K562 (cell line): ENCODE results near the gene GTF2IRD2. TPM values are rescaled to one million over a fixed set of nuclear protein-coding genes. Genes with fewer than 3 reads are reported as not detected.
"Not testable (repeated sequence)": the region's sequence is repeated elsewhere in the genome, so short reads cannot be mapped to it uniquely, and the experiment has no call there.

ENCODE experiments used
- ATAC-seq: fragments of 200-7000 bp; cut with Tn5 transposase; 3 replicates; pipeline ENCODE4 v1.9.1; 2020; ENCODE audit warnings: moderate library complexity
- BruUV-seq: library from RNA; stranded (reverse); fragments of 400-500 nt; replicated peaks from 2 replicates; lab custom pipeline; 2021; lab: Mats Ljungman, UMichigan
- CTCF ChIA-PET: fragments of 300-600 bp; formaldehyde crosslinking; extraction: SDS; loops from one replicate; lab custom pipeline; 2021; ENCODE audit warnings: low intra/inter-chr PET ratio; lab: Yijun Ruan, JAX
- POLR2A ChIA-PET: fragments of 300-600, 350-650 bp; sonication (Branson Sonifier 250); formaldehyde crosslinking; extraction: SDS; loops from one replicate; lab custom pipeline; 2021; ENCODE audit warnings: antibody characterized with exemption, inconsistent platforms; lab: Yijun Ruan, JAX
- DNase-seq, 4 experiments: peaks; one replicate each; pipeline versions ENCODE4 v3.0.0 to v3.0.0-alpha.2; 2011 to 2018; ENCODE audit warnings: low spot score in 3 of 4, mixed read lengths in 3 of 4; ENCODE audit errors: extremely low read depth in 1 of 4
- FAIRE-seq: peaks from 2 replicates; lab custom pipeline; 2011; peaks lifted over from hg19 to GRCh38; lab: Jason Lieb, UNC
- H2AFZ ChIP-seq: 2 replicates; pipeline ENCODE4 v1.6.0; 2011; ENCODE audit warnings: low read depth, low read length, control low read depth, inconsistent platforms
- H3K27ac ChIP-seq: fragments of 200-600 bp; 3 replicates; pipeline ENCODE4 v1.8.0; 2011; ENCODE audit warnings: low read depth, mild to moderate bottlenecking, control low read depth, inconsistent platforms, low read length, moderate library complexity, mixed read lengths; ENCODE audit errors: extremely low read depth
- H3K27me3 ChIP-seq, 2 experiments: fragments of 300-600 bp in 1 of 2; 2 replicates in 1 of 2; 3 replicates in 1 of 2; pipeline versions ENCODE4 v1.6.0 to v1.8.0; 2011; ENCODE audit warnings: inconsistent platforms in 2 of 2, low read length in 2 of 2, mild to moderate bottlenecking in 1 of 2, mixed read lengths in 1 of 2, moderate library complexity in 1 of 2; ENCODE audit not compliant: control insufficient read depth in 2 of 2, insufficient read depth in 2 of 2
- H3K36me3 ChIP-seq: fragments of 300-600 bp; 3 replicates; pipeline ENCODE4 v1.8.0; 2011; ENCODE audit warnings: mild to moderate bottlenecking, low read length, inconsistent platforms; ENCODE audit not compliant: control insufficient read depth, insufficient read depth
- H3K4me1 ChIP-seq, 2 experiments: fragments of 200-600 bp in 1 of 2; replicated peaks in 1 of 2; 2 replicates in 1 of 2; 3 replicates in 1 of 2; pipeline versions ENCODE4 v1.5.1 to v1.8.0; 2011; ENCODE audit warnings: inconsistent platforms in 2 of 2, low read length in 2 of 2, mild to moderate bottlenecking in 1 of 2, mixed read lengths in 1 of 2, moderate library complexity in 1 of 2; ENCODE audit not compliant: control insufficient read depth in 2 of 2, insufficient read depth in 2 of 2
- H3K4me2 ChIP-seq: 2 replicates; pipeline ENCODE4 v1.6.1; 2011; ENCODE audit warnings: low read length, control low read depth, inconsistent platforms, mixed read lengths; ENCODE audit not compliant: insufficient read depth
- H3K4me3 ChIP-seq: fragments of 200-600 bp; sonication (generic), shearing (Covaris generic); 2 replicates; pipeline ENCODE4 v1.5.1; 2016; ENCODE audit warnings: control low read depth, inconsistent platforms
- H3K79me2 ChIP-seq: fragments of 200-600 bp; 3 replicates; pipeline ENCODE4 v1.8.0; 2011; ENCODE audit warnings: low read length, inconsistent platforms; ENCODE audit not compliant: control insufficient read depth, insufficient read depth
- H3K9ac ChIP-seq, 2 experiments: 2 replicates each; pipeline versions ENCODE4 v1.6.0 to v1.6.1; 2011; ENCODE audit warnings: low read depth in 2 of 2, low read length in 2 of 2, control low read depth in 1 of 2, inconsistent platforms in 1 of 2, mild to moderate bottlenecking in 1 of 2, mixed read lengths in 1 of 2; ENCODE audit not compliant: insufficient read depth in 1 of 2
- H3K9me1 ChIP-seq: one replicate; pipeline ENCODE4 v1.6.0; 2011; ENCODE audit warnings: inconsistent platforms, mild to moderate bottlenecking, low read length, moderate library complexity; ENCODE audit not compliant: control insufficient read depth, insufficient read depth
- H3K9me3 ChIP-seq: replicated peaks from 2 replicates; pipeline ENCODE4 v1.5.1; 2011; ENCODE audit warnings: low read depth, low read length, inconsistent platforms; ENCODE audit not compliant: control insufficient read depth, insufficient read depth
- H4K20me1 ChIP-seq: replicated peaks from 2 replicates; pipeline ENCODE4 v1.6.1; 2011; ENCODE audit warnings: low read length, inconsistent platforms, mixed read lengths; ENCODE audit not compliant: control insufficient read depth, insufficient read depth
- whole genome bisulfite sequencing: fragments of 100-300 bp; shearing (Covaris generic); methylation state at CpG from one replicate; pipeline ENCODE4 v1.1.6; 2016; ENCODE audit warnings: low coverage, mixed read lengths; ENCODE audit not compliant: insufficient coverage; ENCODE audit errors: missing lambda C conversion rate; 5-methylcytosine and 5-hydroxymethylcytosine counted together
- in situ Hi-C: fragments of 300-500 bp; cut with MboI; formaldehyde crosslinking; loops from 4 replicates; pipeline ENCODE4 v1.15.0; 2018; ENCODE audit warnings: inconsistent platforms, mixed read lengths
- intact Hi-C: fragments of 100-400 bp; cut with micrococcal nuclease; formaldehyde crosslinking; loops from 2 replicates; pipeline ENCODE4 v1.14.2; 2022
- polyA plus RNA-seq, 8 experiments: library from polyadenylated mRNA; depleted of rRNA in 4 of 8; stranded (reverse) in 5 of 8; unstranded in 3 of 8; fragments of >200 nt; fragmentation: Nextera tagmentation in 2 of 8; fragmentation: Illumina TruSeq in 1 of 8; extraction: Ambion mirVana in 2 of 8; extraction: Trizol in 1 of 8; gene quantifications; 2 replicates each; pipeline versions ENCODE4 v1.2.1 to v1.2.3, GENCODE V29; 2011 to 2014; ENCODE audit warnings: inconsistent platforms in 1 of 8, missing spikeins in 1 of 8
- total RNA-seq, 7 experiments: library from RNA; depleted of rRNA in 6 of 7; stranded (reverse); fragments of >200 nt in 6 of 7; fragmentation: Illumina TruSeq in 2 of 7; extraction: Trizol in 2 of 7; gene quantifications; 2 replicates each; pipeline versions ENCODE4 v1.2.1 to v1.2.3, GENCODE V29; 2011 to 2021; ENCODE audit warnings: low replicate concordance in 1 of 7

Gene GTF2IRD2
- total and polyA plus RNA-seq, 9 of the 15 experiments (the other 6 are each of a cell fraction or from before 2014, with no cell fraction given): 1.9 to 9.7 (median 5.8) TPM

- in situ Hi-C loops: loop anchor here (5.0 to 25.0 kb wide), 4 partner anchors 160 to 1458 kb away; no protein-coding TSS in a partner anchor
- H4K20me1 ChIP-seq, POLR2A ChIA-PET, BruUV-seq, H3K4me2 ChIP-seq, FAIRE-seq, DNase-seq, intact Hi-C loops, H3K9me3 ChIP-seq, H3K9ac ChIP-seq, H3K9me1 ChIP-seq, H3K4me1 ChIP-seq, CTCF ChIA-PET, H2AFZ ChIP-seq, H3K79me2 ChIP-seq, H3K36me3 ChIP-seq, H3K27me3 ChIP-seq, ATAC-seq, H3K27ac ChIP-seq, H3K4me3 ChIP-seq: not testable (repeated sequence)
- 77% methylated on average over 9 of the region's 9 CpGs for WGBS
These were observed 21.1 kb upstream of the GTF2IRD2 start for GRCh38 chr7:74872542-74872941.

- not testable (repeated sequence) for ATAC-seq
These were observed 14.4 kb upstream of the GTF2IRD2 start for GRCh38 chr7:74865777-74866176.

GRCh38 chr7:74849853-74850252 lies 1.6 kb downstream of the GTF2IRD2 start:
- H3K79me2 ChIP-seq, H3K9me1 ChIP-seq, H3K4me2 ChIP-seq, H3K27ac ChIP-seq, intact Hi-C loops, FAIRE-seq, H3K9ac ChIP-seq, H3K9me3 ChIP-seq, H3K27me3 ChIP-seq, H3K36me3 ChIP-seq, H3K4me3 ChIP-seq, CTCF ChIA-PET, H4K20me1 ChIP-seq, H2AFZ ChIP-seq, H3K4me1 ChIP-seq, POLR2A ChIA-PET, DNase-seq: not testable (repeated sequence)
- in situ Hi-C loops: loop anchor here (25.0 kb wide), 1 partner anchor 138 kb away; no protein-coding TSS in a partner anchor
- peak; percentile 3 for ATAC-seq
- no CpG with 5 or more reads among the region's 12 CpGs for WGBS
- BruUV-seq: TSS peak; percentile 83

More at GRCh38 chr7:74865777-74866176, 14.4 kb upstream of the GTF2IRD2 start:
- H3K4me1 ChIP-seq, H3K27ac ChIP-seq, H3K27me3 ChIP-seq, H4K20me1 ChIP-seq, BruUV-seq, H3K9ac ChIP-seq, H3K4me3 ChIP-seq, DNase-seq, H3K4me2 ChIP-seq, H3K9me1 ChIP-seq, H3K36me3 ChIP-seq, FAIRE-seq, H2AFZ ChIP-seq, H3K79me2 ChIP-seq, POLR2A ChIA-PET, H3K9me3 ChIP-seq: not testable (repeated sequence)
- 61% methylated on average over 8 of the region's 8 CpGs for WGBS
- intact Hi-C loops: loop anchor here (10.0 kb wide), 1 partner anchor 151 kb away; no protein-coding TSS in a partner anchor
- CTCF ChIA-PET: interaction anchor here (1.2 to 1.7 kb wide), 2 partner anchors 156 to 448 kb away, joined by 5 to 6 read pairs; no protein-coding TSS in a partner anchor
- in situ Hi-C loops: loop anchor here (5.0 to 25.0 kb wide), 2 partner anchors 153 to 212 kb away; no protein-coding TSS in a partner anchor

GRCh38 chr7:74830411-74830810 lies 21.0 kb downstream of the GTF2IRD2 start:
- H3K79me2 ChIP-seq, DNase-seq, H4K20me1 ChIP-seq, POLR2A ChIA-PET, ATAC-seq, H3K27me3 ChIP-seq, CTCF ChIA-PET, H3K9me3 ChIP-seq, FAIRE-seq, H3K4me1 ChIP-seq, H3K4me2 ChIP-seq, H3K4me3 ChIP-seq, H3K27ac ChIP-seq, H2AFZ ChIP-seq, H3K36me3 ChIP-seq, intact Hi-C loops, H3K9me1 ChIP-seq, BruUV-seq, in situ Hi-C loops, H3K9ac ChIP-seq: not testable (repeated sequence)
- WGBS: no CpG with 5 or more reads among the region's 4 CpGs
